HT-29 (cell line): ENCODE data around the gene BABAM2. TPM values are rescaled to one million over a fixed set of nuclear protein-coding genes. Genes with fewer than 3 reads are reported as not detected.

Experiments used
- DNase-seq: peaks from one replicate; pipeline ENCODE4 v3.0.0-alpha.2; 2015; ENCODE audit warnings: low spot score
- small RNA-seq: library from RNA; depleted of rRNA; stranded (forward); fragments of <200 nt; gene quantifications from one replicate; pipeline ENCODE3, GENCODE V24; 2014
- total RNA-seq: library from RNA; depleted of rRNA; stranded (reverse); fragments of >200 nt; shearing (Covaris generic); gene quantifications from 2 replicates; pipeline ENCODE4 v1.2.3, GENCODE V29; 2014; rRNA removed

The BABAM2 gene
- total RNA-seq, 1 experiment from 2014 or later, result 7.0 TPM

GRCh38 chr2:28374331-28374730 is 483.8 kb downstream of the BABAM2 start:
- DNase-seq, result no peak

DNA sequence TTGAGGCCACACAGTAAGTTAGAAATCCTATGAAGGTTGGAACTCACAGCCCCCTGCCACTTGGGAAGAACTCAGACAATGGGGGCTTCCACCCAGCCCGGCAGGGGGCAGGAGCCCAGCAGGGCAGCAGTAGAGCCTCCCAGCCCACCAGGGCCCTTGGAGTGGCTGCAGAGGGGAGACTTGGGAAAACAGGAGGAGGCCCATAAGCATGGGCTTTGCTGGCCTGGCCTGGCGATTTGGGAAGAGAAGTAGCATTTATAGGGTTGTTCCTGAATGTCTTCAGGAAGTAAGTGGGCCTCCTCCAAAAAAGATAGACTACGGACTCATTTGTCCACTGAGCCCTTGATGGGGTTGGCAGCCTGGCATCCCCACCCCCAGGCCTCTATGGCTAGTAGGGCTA is 484.7 kb downstream of the BABAM2 start:
- no peak for DNase-seq

DNA sequence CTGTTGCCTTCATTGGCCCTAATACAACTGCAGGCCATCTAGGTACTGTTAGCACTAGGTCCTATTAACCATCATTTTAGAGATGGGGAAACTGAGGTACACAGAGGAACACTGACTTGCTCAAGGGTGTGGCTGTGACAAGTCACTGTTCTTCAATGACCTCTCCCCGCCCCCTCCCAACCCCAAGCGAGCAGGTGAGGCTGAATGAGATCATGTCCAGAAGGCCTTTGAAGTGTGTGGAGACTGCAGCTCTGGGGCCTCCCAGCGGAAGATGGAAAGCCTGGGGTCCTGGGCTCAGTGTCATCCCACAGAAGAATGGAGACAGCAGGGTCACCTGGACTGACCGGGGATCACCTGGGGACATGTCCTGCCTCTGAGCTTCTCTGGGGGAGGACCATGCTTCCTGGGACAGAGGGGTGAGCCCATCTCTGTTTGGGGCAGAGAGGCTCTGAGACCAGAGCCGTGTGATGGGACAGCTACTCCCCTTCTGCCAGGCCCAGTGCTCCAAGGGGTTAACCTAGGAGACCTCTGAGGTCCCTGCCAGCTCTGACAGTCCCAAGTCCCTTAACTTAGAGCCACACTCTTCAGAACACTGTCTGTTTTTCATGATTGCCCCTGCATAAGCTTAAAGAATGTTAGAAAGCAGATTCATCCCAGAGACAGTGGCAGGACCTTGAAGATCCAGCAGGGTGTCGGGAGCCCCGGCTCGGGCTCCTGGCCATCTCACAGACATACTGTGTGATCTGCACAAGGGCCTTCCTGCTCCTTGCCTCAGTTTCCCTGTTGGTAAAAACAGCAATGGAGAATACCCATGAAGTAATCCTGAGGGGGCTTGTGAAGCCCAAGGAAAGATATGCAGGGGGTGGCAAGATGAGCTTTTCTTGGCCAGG is 485.5 kb downstream of the BABAM2 start:
- DNase-seq, result no peak

DNA sequence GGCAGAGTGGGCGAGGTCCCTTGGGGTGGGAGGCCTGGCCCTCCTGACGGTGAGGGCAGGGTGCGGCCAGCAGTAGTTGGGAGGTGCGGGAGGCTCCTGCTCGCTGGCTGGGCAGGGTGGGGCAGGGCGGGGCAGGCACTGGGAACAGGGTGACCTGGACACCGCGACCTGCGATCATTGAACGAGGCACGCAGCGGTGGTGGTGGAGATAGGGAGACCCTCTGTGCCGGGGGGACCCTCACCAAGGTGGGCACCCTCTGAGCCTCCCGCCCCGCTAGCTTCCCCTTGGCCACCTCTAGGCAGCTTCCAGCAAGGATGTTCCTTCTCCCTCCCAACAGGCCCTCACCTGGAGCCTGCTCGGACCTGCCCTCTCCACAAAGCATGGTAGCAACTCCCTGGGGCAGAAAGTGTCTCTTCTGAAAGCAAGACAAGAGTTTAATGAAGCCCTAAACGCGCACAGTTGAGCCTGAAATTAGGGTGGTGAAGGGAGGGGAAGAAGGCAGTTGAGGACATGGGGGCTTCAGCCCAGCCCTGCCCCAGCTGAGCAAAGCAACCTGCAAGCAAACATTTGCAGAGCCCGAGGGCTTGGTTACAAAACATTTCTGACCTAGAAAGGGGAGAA is 486.8 kb downstream of the BABAM2 start:
- peak; percentile 38 for DNase-seq

GRCh38 chr2:28377984-28378678 is 487.6 kb downstream of the BABAM2 start:
- peak; percentile 69 for DNase-seq

- DNase-seq, result no peak
Observed at GRCh38 chr2:28378679-28379584, 488.4 kb downstream of the BABAM2 start.

GRCh38 chr2:28380219-28380618 is 489.7 kb downstream of the BABAM2 start:
- no peak for DNase-seq

- DNase-seq, result peak; percentile 86
Observed at GRCh38 chr2:28381225-28382180, 491.0 kb downstream of the BABAM2 start.

GRCh38 chr2:28382755-28383154 is 492.2 kb downstream of the BABAM2 start:
- DNase-seq, result no peak

- DNase-seq, result no peak
Observed at GRCh38 chr2:28387082-28387960, 496.8 kb downstream of the BABAM2 start.

Small RNAs within 50 kb of the gene (small RNA-seq; reads per million reads assigned to genes)
- gene MIR4263 (not detected), gene RF02271 (not detected)

Other genes starting within 250 kb of the BABAM2 start
- 21.4 and 22.9 TPM in 2 replicates for gene SUPT7L, start 227.1 kb upstream of the BABAM2 start, total RNA-seq
- gene SLC4A1AP, start 226.8 kb upstream of the BABAM2 start, total RNA-seq, result 20.9 and 22.2 TPM in 2 replicates
- gene MRPL33, start 119.0 kb upstream of the BABAM2 start, total RNA-seq, result 64.9 and 72.1 TPM in 2 replicates
- gene RBKS, start 342 bp upstream of the BABAM2 start, total RNA-seq, result 0.42 and 0.53 TPM in 2 replicates